RPMI7951 (cell line): Measurements from ENCODE around the gene MRPL3. TPM values are rescaled to one million over a fixed set of nuclear protein-coding genes. Genes with fewer than 3 reads are reported as not detected.

Source experiments
- total RNA-seq: library from RNA; depleted of rRNA; stranded (reverse); fragments of >200 nt; shearing (Covaris generic); gene quantifications from 2 replicates; pipeline ENCODE4 v1.2.3, GENCODE V29; 2014; rRNA removed

MRPL3 gene
- total RNA-seq, 1 experiment from 2014 or later, result 195 TPM

Other genes with a start within 250 kb of the MRPL3 start
- 10.1 and 14.2 TPM in 2 replicates for gene NUDT16, start 121.2 kb downstream of the MRPL3 start, total RNA-seq